ENCODE results near the gene KRT76.

GRCh38 chr12:52812073-52812400, 34.9 kb upstream of the KRT76 start:
- TF ChIP-seq, protein P1, sequence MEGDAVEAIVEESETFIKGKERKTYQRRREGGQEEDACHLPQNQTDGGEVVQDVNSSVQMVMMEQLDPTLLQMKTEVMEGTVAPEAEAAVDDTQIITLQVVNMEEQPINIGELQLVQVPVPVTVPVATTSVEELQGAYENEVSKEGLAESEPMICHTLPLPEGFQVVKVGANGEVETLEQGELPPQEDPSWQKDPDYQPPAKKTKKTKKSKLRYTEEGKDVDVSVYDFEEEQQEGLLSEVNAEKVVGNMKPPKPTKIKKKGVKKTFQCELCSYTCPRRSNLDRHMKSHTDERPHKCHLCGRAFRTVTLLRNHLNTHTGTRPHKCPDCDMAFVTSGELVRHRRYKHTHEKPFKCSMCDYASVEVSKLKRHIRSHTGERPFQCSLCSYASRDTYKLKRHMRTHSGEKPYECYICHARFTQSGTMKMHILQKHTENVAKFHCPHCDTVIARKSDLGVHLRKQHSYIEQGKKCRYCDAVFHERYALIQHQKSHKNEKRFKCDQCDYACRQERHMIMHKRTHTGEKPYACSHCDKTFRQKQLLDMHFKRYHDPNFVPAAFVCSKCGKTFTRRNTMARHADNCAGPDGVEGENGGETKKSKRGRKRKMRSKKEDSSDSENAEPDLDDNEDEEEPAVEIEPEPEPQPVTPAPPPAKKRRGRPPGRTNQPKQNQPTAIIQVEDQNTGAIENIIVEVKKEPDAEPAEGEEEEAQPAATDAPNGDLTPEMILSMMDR (IDR thresholded peaks at IDR 0.05 in 8 of 11, conservative IDR thresholded peaks at IDR 0.05 in 3 of 11): no peak
- TF ChIP-seq POLR2AphosphoS5 (IDR thresholded peaks at IDR 0.05): no peak

All from spleen (tissue), 7 donors.